Forelimb muscle (tissue), 1 donor: ENCODE measurements around the gene GTF2H4. TPM values are rescaled to one million over a fixed set of nuclear protein-coding genes. Genes with fewer than 3 reads are reported as not detected.

Experiments
- DNase-seq: peaks from one replicate; pipeline ENCODE4 v3.0.0-alpha.2; 2013; ENCODE audit warnings: low read depth
- polyA plus RNA-seq: library from polyadenylated mRNA; unstranded; fragments of 120-200 nt; gene quantifications from one replicate; pipeline ENCODE4 v1.2.1, GENCODE V29; 2013; ENCODE audit not compliant: insufficient read length

Gene GTF2H4
- polyA plus RNA-seq, 1 donor = 23.7 TPM

GRCh38 chr6:30955367-30956042 is 47.5 kb downstream of the GTF2H4 start:
- DNase-seq = no peak

GRCh38 chr6:30957716-30958115 is 49.7 kb downstream of the GTF2H4 start:
- DNase-seq = no peak

- no peak for DNase-seq
Measured at GRCh38 chr6:30960907-30961673, 53.1 kb downstream of the GTF2H4 start.

GRCh38 chr6:30962716-30963115 is 54.7 kb downstream of the GTF2H4 start:
- no peak for DNase-seq

GRCh38 chr6:30963641-30964040 is 55.6 kb downstream of the GTF2H4 start:
- DNase-seq = no peak

Other genes with a start within 250 kb of the GTF2H4 start
- gene DHX16, start 235.2 kb upstream of the GTF2H4 start, polyA plus RNA-seq = 20.9 TPM
- gene PPP1R18, start 221.6 kb upstream of the GTF2H4 start, polyA plus RNA-seq = 37.8 TPM
- 30.9 TPM for gene NRM, start 217.2 kb upstream of the GTF2H4 start, polyA plus RNA-seq
- gene MDC1, start 190.9 kb upstream of the GTF2H4 start, polyA plus RNA-seq = 20.2 TPM
- gene TUBB, start 187.9 kb upstream of the GTF2H4 start, polyA plus RNA-seq = 663 TPM
- 105 TPM for gene FLOT1, start 165.5 kb upstream of the GTF2H4 start, polyA plus RNA-seq
- gene IER3, start 163.7 kb upstream of the GTF2H4 start, polyA plus RNA-seq = 17.3 TPM
- gene DDR1, start 23.7 kb upstream of the GTF2H4 start, polyA plus RNA-seq = 65.4 TPM
- gene VARS2, start 6.0 kb downstream of the GTF2H4 start, polyA plus RNA-seq = 30.7 TPM
- not detected for gene SFTA2, start 24.0 kb downstream of the GTF2H4 start, polyA plus RNA-seq
- not detected for gene MUCL3, start 32.8 kb downstream of the GTF2H4 start, polyA plus RNA-seq
- not detected for gene MUC21, start 75.5 kb downstream of the GTF2H4 start, polyA plus RNA-seq
- not detected for gene MUC22, start 102.3 kb downstream of the GTF2H4 start, polyA plus RNA-seq
- not detected for gene C6orf15, start 204.4 kb downstream of the GTF2H4 start, polyA plus RNA-seq
- gene PSORS1C1, start 206.6 kb downstream of the GTF2H4 start, polyA plus RNA-seq = 1.7 TPM
- 0.06 TPM for gene CDSN, start 212.2 kb downstream of the GTF2H4 start, polyA plus RNA-seq
- gene PSORS1C2, start 230.9 kb downstream of the GTF2H4 start, polyA plus RNA-seq = not detected
- 14.3 TPM for gene CCHCR1, start 249.6 kb downstream of the GTF2H4 start, polyA plus RNA-seq